NCI-H446 treated with DMSO at 0.1 percent for 48 hours (cell line): Measurements from ENCODE around the gene PDE3B.
A peak's percentile ranks its signal among the peaks of the same experiment; 100 is the strongest.

Source experiments
- DNase-seq: peaks from one replicate; lab custom pipeline; 2025; lab: John Stamatoyannopoulos, UW

The PDE3B gene

GRCh38 chr11:14886513-14886912 lies 242.9 kb downstream of the PDE3B start:
- DNase-seq: no peak

GRCh38 chr11:14891143-14892035 lies 247.8 kb downstream of the PDE3B start:
- peak; percentile 97 for DNase-seq

- DNase-seq: peak; percentile 96
Observed at GRCh38 chr11:14892036-14892556, 248.5 kb downstream of the PDE3B start, which contains the start of gene CYP2R1. CYP2R1 (minus strand) TSS chr11:14892231; CDS start chr11:14892205, 26 bp downstream.

- DNase-seq: no peak
Observed at GRCh38 chr11:14892577-14892976, 249.0 kb downstream of the PDE3B start.

DNA sequence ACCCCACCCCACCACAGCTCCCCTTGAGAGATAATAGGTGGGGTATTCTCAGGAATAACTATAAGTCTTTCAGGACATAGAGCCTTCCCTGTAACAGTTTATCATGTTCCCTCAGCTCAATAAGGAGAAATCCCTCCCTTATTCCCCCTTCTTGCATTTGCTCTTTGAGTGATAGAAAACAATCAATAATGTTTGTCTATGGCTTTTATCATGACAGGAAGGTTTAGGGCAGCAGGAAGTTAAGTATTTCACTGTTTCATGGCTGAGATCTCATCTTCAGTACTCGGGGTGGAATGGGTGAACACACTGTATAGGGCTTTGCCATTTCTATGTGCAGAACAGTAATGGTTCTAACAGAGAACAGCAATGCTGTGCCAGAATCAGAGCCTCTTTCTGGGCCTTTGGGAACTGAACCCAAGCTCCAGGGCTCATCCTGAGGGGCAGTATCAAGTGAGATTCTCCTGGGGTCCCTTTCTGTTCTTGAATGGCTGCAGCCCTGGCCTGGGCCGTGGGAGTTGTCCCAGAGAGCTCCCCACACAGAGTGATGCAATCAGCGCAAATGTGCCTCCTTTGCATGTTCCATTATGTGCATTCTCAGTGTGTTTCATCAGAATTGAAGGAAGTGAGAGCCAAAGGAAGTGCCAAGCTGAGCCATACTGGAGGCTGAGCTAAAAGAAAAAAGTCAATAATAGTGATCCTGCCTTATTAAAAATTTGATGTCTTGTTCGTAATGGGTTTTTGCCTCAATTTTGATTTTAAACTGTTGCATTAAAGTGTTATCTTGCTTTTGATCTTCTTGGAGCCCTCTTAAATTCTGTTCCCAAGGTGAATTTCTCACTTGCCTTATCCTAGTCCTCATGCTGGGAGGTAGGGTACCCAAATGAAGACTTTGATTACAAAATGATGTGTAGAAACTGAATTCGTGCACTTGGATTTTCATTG lies 251.3 kb downstream of the PDE3B start:
- DNase-seq: no peak

- no peak for DNase-seq
Observed at GRCh38 chr11:14898355-14898754, 254.8 kb downstream of the PDE3B start.

DNA sequence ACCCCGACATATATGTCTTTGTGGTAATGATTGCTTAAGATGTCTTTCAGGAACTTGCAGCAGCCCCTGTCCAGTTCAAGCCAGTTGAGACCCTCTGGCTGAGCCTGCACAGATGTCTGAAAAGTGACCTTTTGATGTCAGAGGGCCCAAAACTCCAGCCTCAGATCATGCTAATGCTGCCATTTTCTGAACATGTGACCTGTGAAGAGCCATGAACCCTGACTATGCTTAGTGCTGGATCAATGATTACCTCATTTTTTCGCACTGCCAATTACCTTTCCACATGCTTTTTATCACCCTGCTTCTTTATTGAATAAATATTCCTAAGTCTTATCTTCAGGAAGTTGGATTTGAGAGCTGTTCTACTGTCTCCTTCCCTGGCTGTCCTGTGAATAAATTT lies 255.3 kb downstream of the PDE3B start:
- DNase-seq: no peak

- DNase-seq: peak; percentile 51
Observed at GRCh38 chr11:14902650-14903350, 259.2 kb downstream of the PDE3B start.

- DNase-seq: no peak
Observed at GRCh38 chr11:14904745-14905103, 261.1 kb downstream of the PDE3B start.

DNA sequence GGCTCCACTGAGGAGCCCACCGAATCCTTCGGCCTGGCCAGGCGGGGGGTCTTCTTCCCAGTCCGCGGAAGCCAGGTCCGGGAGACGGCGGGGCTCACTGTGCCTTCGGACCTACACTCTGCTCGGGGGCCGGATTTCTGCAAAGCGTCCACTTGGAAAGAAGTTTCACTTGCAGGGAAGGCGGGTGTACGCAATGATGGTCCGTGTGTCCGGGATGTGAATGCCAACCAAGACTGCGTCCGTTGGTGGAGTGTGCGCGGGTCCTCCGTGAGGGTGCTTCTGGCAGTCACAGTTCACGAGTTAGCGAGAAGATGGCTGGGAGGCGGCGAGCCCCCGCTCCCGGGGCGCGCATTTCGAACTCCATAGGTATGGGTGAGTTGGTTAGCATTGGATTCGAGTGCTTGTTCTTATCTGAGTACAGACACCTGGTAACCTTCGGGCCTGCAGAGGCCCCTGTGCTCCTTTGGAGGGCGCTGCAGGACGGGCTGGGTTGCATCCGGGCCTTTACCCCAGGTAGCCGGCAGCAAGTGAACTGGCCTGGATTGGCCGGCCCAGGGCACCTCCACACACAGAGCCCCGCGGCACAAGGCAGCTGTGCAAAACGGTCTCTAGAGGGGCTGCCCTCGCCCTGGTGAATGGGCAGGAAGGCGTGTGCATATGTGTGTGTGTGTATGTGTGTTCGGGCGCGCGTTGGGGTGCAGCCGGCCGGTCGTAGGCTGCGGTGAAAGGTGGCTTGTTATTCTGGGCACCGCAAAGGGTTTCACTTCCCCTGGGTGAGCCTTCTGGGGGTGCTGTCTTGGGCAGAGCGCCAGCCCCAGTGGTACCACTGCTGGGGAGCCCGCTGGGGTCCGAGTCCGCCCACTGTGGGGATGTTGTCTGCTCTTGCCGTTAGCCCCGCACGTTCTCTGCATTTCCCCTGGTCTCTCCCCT lies 261.8 kb downstream of the PDE3B start:
- DNase-seq: no peak

DNA sequence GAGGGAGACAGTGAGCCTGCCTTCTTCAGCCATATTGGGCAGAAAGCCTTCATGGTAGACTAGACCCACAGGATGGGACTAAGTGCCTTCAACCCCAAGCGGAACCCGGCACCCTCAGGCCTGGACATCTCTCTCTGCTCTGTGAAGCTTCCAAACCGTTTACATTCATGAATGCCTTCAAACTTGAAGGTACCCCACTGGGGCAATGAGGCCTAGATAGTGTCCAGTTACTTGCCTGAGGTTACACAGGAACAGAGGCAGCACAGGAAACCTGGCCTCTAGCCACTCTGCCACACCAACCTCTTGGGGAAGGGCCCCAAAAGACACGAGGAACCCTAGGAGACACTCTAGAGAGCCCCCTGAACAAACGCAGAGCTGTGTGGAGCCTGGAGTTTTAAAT lies 263.0 kb downstream of the PDE3B start:
- DNase-seq: no peak

GRCh38 chr11:14906993-14907392 lies 263.4 kb downstream of the PDE3B start:
- no peak for DNase-seq

- peak; percentile 43 for DNase-seq
Observed at GRCh38 chr11:14907411-14908213, 264.0 kb downstream of the PDE3B start.

GRCh38 chr11:14908214-14908880 lies 264.7 kb downstream of the PDE3B start:
- DNase-seq: peak; percentile 38

DNA sequence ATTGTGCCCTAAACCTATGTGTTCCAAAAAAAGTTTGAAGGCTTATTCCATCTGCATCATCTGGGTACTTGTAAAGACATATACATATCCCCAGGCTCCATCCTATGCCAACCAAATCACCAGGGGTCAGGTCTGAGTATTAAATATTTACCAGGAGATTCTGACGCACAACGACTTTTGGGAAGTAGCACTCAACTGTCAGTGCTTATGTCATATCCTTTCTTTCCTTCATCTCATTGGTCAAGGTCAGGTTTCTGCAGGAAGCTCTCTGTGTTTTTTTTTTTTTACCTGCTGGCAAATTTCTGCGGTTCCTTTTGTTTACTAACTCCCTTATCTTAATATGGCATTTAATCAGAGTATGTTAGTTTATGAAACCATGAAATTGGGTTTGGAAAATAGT lies 270.9 kb downstream of the PDE3B start:
- DNase-seq: no peak

GRCh38 chr11:14916403-14916802 lies 272.8 kb downstream of the PDE3B start:
- no peak for DNase-seq
